AG08395 (cell line): Measurements from ENCODE around the gene GID4.
"Not testable (repeated sequence)": the region's sequence is repeated elsewhere in the genome, so short reads cannot be mapped to it uniquely, and the experiment has no call there.

Source experiments
- DNase-seq: peaks from one replicate; pipeline ENCODE4 v3.0.0; 2012; ENCODE audit warnings: mixed read lengths, low spot score

The GID4 gene

GRCh38 chr17:18038861-18039534, at the start of gene GID4, which contains the start of gene ATPAF2:
TSS of gene GID4 (plus strand) at chr17:18039408. CDS start at chr17:18039465, 57 bp downstream.
TSS of gene ATPAF2 (minus strand) at chr17:18039168. CDS start at chr17:18039013, 155 bp downstream.
- peak; percentile 99 for DNase-seq

- DNase-seq: no peak
These were observed 49.6 kb upstream of the GID4 start for GRCh38 chr17:17989618-17990017.

DNA sequence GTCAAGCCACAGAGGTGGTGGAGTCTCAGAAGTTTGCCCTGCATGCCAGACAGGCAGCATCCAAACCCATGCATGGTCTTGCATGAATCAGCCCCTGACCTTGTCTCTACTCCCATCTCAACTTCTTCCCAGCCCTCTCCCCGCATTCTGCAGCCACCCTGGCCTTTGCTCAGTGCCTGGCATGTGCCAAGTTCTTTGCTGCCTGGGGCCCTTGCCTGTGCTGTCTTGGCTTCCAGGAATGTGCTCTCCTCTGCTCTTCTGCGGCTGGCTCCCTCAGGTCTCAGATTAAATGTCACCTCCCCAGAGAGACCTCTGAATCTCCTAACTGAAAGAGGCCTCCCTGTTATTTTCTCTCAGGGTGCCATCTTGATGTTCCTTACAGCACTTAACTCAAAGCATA, 48.9 kb upstream of the GID4 start:
- no peak for DNase-seq

DNA sequence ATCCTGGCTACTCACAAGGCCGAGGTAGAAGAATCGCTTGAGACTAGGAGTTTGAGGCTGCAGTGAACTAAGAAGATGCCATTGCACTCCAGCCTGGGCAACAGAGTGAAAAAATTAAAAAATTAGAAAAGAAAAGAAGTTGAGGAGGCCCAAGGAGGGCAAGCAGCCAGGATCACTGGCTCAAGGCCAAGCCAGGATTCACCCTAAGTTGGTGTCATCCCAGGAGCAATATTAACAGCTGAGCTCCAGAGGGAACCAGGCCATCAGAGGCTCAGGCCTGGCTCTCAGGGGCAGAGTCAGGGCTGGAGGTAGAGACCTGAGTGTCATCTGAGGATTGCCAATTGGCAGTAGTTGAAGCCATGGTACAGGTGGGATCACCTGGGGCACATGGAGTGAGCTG, 45.8 kb upstream of the GID4 start:
- DNase-seq: no peak

DNA sequence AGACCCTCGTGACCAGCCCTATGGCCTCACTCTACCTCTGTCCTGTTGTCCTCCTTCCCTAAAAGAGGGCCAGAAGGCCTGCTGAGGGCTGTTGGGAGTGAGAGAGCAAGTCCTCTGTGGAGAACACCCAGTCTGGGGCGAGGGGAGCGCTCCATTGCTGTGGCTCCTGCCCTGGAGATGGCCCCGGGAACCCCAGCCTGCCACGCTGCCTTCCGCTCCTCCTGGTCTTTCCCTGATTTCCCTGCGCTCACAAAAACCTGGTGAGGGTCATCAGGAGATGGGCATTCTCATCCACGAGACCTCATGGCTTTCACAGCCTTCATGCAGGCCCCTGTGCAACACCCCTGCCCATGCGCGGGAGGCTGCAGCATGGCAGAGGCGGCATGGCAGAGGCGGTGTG, 45.4 kb upstream of the GID4 start:
- DNase-seq: no peak

DNA sequence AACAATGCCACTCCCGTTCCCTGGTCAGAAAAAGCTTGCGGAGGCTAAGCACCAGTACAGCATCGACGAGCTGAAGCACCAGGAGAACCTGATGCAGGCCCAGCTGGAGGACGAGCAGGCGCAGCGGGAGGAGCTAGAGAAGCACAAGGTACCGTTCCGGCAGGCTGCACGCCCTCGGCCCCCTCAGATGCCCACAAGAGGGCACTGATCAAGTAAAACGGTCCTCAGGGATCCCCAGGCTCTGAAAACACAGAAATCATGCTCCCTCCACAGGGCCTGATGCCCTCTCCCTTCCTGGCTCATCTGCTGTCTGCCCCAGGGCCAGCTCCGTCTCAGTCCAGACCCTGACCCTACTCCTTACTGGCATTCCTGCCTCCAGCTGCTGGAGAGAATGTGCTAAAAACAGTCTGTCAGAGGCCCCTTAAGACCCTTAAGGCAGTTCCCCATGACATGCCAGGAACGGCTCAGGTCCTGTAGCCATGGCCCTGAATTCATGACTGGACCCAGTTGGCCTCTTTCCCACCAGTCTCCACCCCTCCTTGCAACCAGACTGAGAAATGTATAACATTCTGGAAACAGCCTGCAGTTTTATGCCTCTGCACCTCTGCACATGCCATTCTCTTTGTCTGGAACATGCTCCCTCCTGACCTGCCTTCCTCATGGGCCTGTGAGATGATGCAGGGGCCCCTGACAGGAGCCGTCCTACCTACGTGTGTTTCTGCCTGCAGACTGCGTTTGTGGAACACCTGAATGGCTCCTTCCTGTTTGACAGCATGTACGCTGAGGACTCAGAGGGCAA, 44.7 kb upstream of the GID4 start:
- peak; percentile 18 for DNase-seq

DNA sequence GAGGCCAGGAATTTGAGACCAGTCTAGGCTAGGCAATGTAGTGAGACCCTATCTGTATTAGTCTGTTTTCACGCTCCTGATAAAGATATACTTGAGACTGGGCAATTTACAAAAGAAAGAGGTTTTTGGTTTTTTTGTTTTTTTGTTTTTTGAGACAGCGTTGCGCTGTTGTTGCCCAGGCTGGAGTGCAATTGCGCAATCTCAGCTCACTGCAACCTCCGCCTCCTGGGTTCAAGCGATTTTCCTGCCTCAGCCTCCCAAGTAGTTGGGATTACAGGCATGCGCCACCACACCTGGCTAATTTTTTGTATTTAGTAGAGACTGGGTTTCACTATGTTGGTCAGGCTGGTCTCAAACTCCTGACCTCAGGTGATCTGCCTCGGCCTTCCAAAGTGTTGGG, 43.3 kb upstream of the GID4 start:
- DNase-seq: not testable (repeated sequence)

DNA sequence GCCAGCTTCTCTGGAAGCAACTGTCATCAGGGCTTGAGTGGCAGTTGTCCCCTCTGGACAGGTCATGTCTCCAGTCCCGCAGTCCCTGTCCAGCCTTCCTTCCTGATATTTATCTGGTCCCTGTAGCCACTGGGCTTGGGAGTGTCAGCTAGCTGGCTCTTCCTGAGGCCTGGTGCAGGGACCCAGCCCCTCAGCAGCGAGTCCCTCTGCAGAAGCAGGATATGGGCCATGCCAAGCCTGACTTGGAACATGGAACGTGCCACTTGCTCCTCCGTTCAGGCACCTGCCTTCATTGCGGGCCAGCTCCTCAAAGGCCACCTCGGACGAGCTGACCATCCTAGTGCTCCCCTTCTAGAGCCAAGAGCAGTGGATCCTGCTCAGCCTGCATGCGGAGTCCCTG, 40.3 kb upstream of the GID4 start:
- DNase-seq: no peak

GRCh38 chr17:17999364-18000029, 39.7 kb upstream of the GID4 start:
- DNase-seq: no peak

- DNase-seq: no peak
These were observed 39.2 kb upstream of the GID4 start for GRCh38 chr17:18000030-18000408.

DNA sequence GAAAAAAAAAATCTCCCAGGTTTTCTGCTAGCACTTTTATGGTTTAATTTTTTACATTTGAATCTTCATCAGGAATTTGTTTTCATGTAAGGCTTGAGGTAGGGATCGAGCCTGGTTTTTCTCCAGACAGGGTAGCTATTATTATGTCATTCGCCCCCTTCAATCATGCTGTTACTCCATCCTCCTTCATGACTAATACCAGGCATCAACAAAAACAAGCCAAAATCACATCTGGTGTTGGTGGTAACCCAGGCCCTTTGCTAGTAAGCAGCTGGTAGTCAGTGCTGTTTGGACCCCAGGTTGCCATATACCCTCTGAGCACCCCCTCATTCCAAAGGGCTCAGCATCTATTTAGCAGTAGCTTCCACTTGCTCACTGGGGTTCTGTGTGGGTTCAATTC, 37.0 kb upstream of the GID4 start:
- DNase-seq: peak; percentile 61

GRCh38 chr17:18004345-18004744, 34.9 kb upstream of the GID4 start:
- DNase-seq: no peak

DNA sequence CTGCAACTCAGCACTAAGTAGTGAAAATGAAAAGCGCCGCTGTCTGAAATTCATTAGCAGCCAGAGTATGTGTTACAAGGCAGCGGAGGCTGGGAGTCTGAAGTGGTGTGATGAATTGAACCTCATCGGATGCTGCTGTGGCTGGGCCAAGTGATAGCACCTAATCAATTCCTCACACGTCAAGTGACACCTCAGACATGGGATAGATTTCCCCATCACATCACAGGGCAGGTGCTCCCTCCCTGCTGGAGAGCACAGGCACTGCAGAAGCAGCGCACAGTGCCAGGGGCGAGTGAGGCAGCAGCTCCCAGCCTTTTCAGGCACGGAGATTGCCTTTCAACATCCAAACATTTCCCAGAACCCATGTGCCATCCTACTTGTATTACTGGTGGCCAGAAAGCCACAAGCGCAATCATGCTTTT, 34.3 kb upstream of the GID4 start:
- no peak for DNase-seq

- no peak for DNase-seq
These were observed 33.7 kb upstream of the GID4 start for GRCh38 chr17:18005496-18005895.

DNA sequence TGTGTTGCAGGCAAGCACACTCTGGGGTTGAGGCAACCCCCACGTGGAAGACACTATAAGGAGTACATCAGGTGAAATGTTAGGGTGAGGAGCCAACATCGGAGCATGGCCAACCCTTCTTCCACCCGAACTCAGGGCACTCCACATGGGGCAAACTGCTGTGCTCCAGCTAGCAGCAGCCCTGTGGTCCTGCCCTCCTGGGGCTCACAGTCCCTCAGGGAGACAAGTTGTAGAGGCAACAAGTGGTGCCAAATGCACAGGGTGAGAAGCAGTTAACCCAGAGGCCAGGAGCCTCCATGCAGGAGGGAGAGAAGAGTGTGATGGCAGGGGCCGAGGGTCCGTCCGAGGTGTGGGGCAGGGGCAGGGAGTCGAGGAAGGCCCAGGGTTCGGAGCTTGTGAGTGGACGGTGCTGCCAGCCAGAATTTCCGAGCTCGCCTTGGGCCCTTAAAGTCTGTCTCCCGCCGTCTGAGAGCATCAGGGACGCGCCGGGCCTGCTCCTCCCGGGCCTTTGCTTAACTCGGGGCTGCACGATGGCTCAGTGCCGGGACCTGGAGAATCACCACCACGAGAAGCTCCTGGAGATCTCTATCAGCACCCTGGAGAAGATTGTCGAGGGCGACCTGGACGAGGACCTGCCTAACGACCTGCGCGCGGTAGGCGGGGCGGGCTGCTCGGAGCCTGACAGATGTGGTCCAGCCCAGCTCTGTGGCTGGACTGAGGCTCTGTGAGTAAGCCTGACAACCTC, 32.5 kb upstream of the GID4 start:
- DNase-seq: no peak

- DNase-seq: peak; percentile 88
These were observed 30.5 kb upstream of the GID4 start for GRCh38 chr17:18008496-18009268.

DNA sequence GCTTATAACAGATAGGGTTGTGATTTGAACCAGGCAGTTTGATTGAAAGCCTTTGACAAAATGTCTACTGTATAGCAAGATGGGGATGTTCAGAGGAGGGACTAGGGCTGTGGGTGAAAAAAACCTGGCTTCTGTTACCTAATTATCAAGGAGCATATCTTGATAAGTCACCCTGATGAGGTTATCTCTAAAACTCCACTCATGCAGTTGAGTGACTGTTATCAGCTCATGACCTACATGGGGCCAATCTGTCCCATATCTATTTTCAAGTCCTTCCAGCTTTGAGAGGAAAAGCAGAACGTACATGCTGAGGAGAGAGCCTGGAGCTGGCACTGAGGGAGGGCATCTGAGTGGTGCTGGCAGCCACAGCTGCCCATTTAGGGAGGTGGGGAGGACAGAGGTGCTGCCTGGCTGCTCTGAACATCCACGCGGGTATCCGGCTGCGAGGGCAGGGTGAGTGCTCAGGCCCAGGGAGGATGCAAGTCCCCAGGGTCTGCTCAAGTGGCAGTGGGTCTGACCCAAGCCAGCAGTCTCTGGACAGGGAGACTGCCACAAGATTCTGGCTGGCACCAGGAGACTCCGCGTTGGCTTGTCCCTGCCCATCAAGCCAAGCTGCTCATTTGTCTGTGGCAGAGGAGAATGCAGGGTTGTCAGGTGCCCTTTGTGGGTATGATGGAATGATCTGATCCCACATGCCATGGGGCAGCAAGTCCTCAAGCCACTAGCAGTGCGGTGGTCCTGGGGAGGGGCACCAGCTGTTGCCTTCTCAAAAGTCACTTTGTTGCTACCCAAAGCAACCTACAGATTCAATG, 29.4 kb upstream of the GID4 start:
- DNase-seq: no peak

DNA sequence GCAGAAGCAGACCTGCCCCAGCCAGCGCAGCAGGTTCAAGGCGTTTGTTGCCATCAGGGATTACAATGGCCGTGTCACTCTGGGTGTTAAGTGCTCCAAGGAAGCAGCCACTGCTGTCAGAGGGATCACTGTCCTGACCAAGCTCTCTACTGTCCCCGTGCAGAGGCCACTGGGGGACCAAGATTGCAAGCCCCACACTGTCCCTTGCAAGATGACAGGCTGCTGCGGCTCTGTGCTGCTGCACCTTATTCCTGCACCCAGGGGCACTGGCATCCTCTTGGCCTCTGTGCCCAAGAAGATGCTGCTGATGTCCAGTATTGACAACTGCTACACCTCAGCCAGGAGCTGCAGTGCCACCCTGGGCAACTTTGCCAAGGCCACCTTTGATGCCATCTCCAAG, 27.9 kb upstream of the GID4 start:
- no peak for DNase-seq

- DNase-seq: no peak
These were observed 25.2 kb upstream of the GID4 start for GRCh38 chr17:18014006-18014405.

GRCh38 chr17:18015593-18015992, 23.6 kb upstream of the GID4 start:
- no peak for DNase-seq

- DNase-seq: no peak
These were observed 22.8 kb upstream of the GID4 start for GRCh38 chr17:18016426-18016825.
